Measurements from ENCODE around the gene SARDH. TPM values are rescaled to one million over a fixed set of nuclear protein-coding genes. Genes with fewer than 3 reads are reported as not detected.

The SARDH gene
- total RNA-seq, 3 donors from 2014 or later, result 0.16 to 2.0 (median 1.0) TPM

DNA sequence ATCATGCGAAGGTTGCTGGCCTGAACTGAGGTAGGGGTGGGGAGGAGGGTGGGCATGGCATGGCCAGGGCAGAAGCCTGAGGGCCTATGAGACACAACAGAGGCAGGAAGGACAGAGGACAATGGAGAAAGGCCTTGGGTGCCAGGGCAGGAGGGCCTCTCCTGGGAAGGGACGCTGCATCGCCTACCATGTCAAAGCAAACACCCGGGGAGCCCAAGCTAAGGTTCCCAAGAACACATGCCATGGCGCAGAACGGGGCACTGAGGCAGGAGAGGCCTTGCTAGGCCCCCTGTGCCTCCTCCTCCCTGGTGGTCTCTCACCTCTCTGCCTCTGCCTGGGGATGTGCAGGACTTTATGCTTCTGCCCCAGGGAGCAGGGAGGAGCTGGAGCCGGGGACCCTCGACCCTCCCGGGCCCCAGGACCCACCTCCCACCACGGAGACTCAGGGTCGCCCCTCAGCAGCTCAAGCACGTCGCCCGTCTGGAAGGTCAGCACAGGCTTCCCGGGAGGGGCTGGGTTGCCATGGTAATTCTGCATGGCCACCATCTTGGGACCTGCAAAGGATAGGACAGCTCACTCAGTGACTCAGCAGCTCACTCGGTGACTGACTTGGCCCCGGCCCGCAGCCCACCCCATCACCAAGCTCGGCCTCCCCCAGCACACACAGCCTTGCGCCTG lies 40.3 kb upstream of the SARDH start:
- Histone ChIP-seq H3K27ac (no peak overlapping the region), H3K4me1 (no peaks in the 10 kb centered on the region), H3K27me3 (no peaks in the 10 kb centered on the region), H3K4me3 (no peak overlapping the region), H3K9me3 (peaks cover 0 to 12% of the 10 kb centered on the region in 2 donors), H3K36me3 (no peaks in the 10 kb centered on the region)
- TF ChIP-seq POLR2A (IDR thresholded peaks at IDR 0.05) (no peak), POLR2AphosphoS5 (IDR thresholded peaks at IDR 0.05) (no peak)
- TF ChIP-seq, protein P1, sequence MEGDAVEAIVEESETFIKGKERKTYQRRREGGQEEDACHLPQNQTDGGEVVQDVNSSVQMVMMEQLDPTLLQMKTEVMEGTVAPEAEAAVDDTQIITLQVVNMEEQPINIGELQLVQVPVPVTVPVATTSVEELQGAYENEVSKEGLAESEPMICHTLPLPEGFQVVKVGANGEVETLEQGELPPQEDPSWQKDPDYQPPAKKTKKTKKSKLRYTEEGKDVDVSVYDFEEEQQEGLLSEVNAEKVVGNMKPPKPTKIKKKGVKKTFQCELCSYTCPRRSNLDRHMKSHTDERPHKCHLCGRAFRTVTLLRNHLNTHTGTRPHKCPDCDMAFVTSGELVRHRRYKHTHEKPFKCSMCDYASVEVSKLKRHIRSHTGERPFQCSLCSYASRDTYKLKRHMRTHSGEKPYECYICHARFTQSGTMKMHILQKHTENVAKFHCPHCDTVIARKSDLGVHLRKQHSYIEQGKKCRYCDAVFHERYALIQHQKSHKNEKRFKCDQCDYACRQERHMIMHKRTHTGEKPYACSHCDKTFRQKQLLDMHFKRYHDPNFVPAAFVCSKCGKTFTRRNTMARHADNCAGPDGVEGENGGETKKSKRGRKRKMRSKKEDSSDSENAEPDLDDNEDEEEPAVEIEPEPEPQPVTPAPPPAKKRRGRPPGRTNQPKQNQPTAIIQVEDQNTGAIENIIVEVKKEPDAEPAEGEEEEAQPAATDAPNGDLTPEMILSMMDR (IDR thresholded peaks at IDR 0.05), result no peak
- intact Hi-C loops (cut with DNase I; ENCODE audit: low total_unique reads), result no loop called here
- DNase-seq (ENCODE audit: low spot score in 2 of 2), result no peak

DNA sequence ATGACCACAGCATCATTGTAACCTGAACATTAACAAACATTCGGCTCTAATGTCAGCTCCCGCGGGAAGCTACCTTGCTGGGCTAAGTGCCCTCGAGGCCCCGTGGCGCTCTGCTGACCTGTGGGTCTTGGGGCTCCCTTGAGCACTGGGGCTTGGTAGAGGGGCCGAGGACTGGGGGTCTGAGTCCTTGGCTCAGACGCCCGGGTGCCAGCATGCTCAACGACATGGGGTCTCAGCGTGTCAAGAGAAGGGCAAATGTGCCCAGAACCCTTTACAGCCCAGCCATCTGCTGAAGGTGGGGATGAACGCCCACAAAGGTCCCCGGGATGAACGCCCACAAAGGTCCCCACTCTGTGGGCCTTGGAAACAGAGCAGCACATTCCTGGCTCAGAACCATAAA lies 39.7 kb upstream of the SARDH start:
- Histone ChIP-seq H3K4me3 (no peak overlapping the region), H3K27ac (no peak overlapping the region), H3K27me3 (no peaks in the 10 kb centered on the region), H3K9me3 (peaks cover 0 to 12% of the 10 kb centered on the region in 2 donors), H3K36me3 (no peaks in the 10 kb centered on the region), H3K4me1 (no peaks in the 10 kb centered on the region)
- intact Hi-C loops (cut with DNase I; ENCODE audit: low total_unique reads), result no loop called here
- TF ChIP-seq POLR2A (IDR thresholded peaks at IDR 0.05), result no peak
- TF ChIP-seq, protein P1 (IDR thresholded peaks at IDR 0.05), result no peak
- TF ChIP-seq POLR2AphosphoS5 (IDR thresholded peaks at IDR 0.05), result no peak
- DNase-seq (ENCODE audit: low spot score in 2 of 2), result no peak

DNA sequence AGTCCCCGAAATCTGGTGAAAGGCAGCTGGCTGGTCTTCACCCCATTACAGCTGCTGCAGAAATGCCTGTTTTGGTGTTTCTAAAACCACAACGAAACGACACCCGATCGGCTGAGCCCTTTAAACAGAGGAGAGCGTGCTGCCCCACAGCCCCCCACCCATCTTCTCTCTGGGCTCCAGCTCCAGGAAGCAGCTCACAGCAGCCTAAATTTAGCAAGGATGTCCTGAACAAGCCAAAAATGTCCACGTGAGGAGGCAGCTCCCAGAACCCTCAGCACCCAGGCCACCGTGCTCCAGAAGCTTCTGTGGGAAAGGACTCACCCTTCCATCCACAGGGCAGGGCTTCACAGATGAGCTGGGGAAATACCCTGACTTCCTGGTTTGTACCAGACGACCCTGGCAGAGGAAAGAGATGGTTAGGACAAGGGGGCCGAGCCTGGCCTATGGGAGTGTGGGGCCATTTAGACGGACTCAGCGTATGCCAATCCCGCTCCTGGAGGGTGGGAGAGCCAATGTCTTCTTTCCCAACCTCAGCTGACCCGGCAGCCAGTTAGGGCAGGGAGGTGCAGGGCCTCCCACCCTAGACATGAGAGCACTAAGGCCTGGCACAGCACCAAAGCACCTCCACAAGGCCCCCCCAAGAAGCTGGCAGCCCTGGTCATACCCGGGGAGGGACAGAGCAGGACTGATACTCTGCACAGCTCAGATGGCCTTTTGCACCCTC lies 39.1 kb upstream of the SARDH start:
- DNase-seq (ENCODE audit: low spot score in 2 of 2), result no peak
- Histone ChIP-seq H3K36me3 (no peaks in the 10 kb centered on the region), H3K27ac (no peak overlapping the region)

DNA sequence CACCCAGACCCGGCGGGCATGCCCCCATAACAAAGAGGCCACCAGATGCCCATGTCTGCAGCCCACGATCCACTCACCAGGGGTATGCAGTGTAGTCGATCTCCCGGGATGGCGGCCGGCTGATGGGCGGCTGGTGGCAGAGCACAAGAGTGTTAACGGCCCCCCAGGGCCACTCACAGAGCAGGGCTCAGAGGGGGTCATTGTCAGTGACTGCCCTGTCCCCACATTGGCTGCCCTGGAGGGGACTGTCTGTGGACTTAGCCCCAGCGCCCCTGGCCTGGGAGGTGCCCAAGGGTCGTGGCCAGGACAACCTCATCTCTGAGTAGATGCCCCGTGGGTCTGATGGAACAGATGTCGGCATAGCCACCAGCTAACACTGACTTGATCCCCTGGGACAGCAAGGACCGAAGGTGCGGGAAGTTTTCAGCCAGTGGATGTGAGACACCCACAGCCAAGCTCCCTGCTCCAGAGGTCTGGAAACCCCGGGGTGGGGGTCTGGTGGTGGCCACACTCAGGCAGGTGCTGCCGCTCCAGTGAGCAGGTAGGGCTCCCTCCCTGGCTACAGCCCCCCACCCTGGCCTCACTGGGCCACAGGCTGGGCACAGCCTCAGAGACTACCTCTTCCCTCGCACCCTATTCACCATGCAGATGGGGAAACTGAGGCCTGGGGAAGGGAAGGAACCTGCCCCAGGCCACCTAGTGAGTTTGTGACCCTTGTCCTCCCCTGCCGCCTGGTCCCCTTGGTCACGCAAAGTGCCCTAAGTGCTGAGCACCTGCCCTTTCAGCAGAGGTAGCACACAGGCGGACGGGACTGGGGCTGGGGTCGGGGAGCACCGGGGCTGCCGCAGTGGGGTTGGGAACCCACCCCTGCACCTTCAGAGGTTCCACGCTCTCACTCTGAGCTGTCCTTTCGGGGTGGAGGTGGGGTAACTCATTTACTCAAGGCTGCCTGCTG lies 38.1 kb upstream of the SARDH start:
- Histone ChIP-seq H3K9me3 (peaks cover 0 to 12% of the 10 kb centered on the region in 2 donors), H3K36me3 (no peaks in the 10 kb centered on the region), H3K4me3 (no peak overlapping the region), H3K4me1 (no peaks in the 10 kb centered on the region), H3K27ac (no peak overlapping the region), H3K27me3 (no peaks in the 10 kb centered on the region)
- TF ChIP-seq, protein P1 (IDR thresholded peaks at IDR 0.05), result no peak
- no peak for TF ChIP-seq POLR2AphosphoS5 (IDR thresholded peaks at IDR 0.05)
- TF ChIP-seq POLR2A (IDR thresholded peaks at IDR 0.05), result no peak
- intact Hi-C loops (cut with DNase I; ENCODE audit: low total_unique reads), result no loop called here
- DNase-seq (ENCODE audit: low spot score in 2 of 2), result no peak

More for the DNA sequence above, 39.1 kb upstream of the SARDH start:
- intact Hi-C loops (cut with DNase I; ENCODE audit: low total_unique reads), result no loop called here
- H3K4me1 ChIP-seq, result no peaks in the 10 kb centered on the region
- H3K27me3 ChIP-seq, result no peaks in the 10 kb centered on the region
- no peak overlapping the region for H3K4me3 ChIP-seq
- no peak for TF ChIP-seq POLR2A (IDR thresholded peaks at IDR 0.05)
- TF ChIP-seq POLR2AphosphoS5 (IDR thresholded peaks at IDR 0.05), result no peak
- TF ChIP-seq, protein P1 (IDR thresholded peaks at IDR 0.05), result no peak
- H3K9me3 ChIP-seq, result peaks cover 0 to 12% of the 10 kb centered on the region in 2 donors

All from breast epithelium (tissue), 4 donors.